Stimulated activated CD4-positive, alpha-beta T cell treated with anti-CD3 and anti-CD28 coated beads, Interleukin-12 subunit alpha, Interleukin-12 subunit beta, amount 100 ng/mL, for 48 hours (primary cell): Measurements from ENCODE around the gene TMPRSS4.

Source experiments
- DNase-seq, 3 donors: peaks; one replicate each; pipeline ENCODE4 v3.0.0-alpha.2; 2020; ENCODE audit warnings: low read depth in 2 of 3, low spot score in 1 of 3

TMPRSS4 gene, protein sequence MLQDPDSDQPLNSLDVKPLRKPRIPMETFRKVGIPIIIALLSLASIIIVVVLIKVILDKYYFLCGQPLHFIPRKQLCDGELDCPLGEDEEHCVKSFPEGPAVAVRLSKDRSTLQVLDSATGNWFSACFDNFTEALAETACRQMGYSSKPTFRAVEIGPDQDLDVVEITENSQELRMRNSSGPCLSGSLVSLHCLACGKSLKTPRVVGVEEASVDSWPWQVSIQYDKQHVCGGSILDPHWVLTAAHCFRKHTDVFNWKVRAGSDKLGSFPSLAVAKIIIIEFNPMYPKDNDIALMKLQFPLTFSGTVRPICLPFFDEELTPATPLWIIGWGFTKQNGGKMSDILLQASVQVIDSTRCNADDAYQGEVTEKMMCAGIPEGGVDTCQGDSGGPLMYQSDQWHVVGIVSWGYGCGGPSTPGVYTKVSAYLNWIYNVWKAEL

GRCh38 chr11:118076754-118077281, at the start of gene TMPRSS4:
Gene TMPRSS4, plus strand, starts transcription at chr11:118077078. Its CDS starts 225 bp downstream, at chr11:118077303.
- no peak for DNase-seq

DNA sequence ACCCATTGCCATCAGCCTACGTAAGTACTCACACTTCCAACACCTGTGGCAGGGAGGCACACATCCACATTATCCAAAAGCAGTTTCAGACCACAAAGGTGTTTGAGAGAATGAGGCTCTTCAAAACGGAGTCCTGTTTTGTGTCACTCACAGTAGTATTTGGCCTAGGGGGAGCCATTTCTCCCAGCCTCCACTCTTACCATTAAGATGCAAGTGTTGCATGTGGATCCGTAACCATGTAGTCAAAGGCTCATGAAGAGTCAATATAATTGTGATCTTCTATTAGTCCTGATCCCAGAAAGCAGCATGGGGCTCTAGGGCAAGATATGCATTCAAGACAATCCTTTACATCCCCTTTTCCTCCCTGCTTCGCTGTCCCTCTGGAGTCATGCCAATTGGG, 49.2 kb upstream of the TMPRSS4 start:
- DNase-seq = no peak

- no peak for DNase-seq
Observed at GRCh38 chr11:118028626-118029025, 48.3 kb upstream of the TMPRSS4 start.

DNA sequence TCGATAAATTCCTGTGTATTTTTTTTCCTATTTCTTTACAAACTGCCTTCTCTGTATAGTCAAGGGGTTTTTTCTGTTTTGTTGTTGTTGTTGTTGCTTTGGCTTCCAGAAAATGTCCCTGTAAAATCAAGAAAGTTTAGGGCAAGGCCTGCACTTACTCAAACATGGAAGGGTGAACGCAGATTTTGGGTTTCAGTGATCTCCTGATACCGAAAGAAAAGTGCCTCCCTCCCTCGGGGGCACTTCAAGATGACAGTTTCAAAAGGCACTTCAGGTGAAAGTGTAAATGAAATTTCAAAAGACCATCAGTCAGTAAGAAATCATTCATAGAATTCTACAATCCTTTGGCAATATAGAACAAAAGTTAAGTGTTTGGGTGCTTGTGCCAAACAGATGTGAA, 43.4 kb upstream of the TMPRSS4 start:
- DNase-seq = no peak

DNA sequence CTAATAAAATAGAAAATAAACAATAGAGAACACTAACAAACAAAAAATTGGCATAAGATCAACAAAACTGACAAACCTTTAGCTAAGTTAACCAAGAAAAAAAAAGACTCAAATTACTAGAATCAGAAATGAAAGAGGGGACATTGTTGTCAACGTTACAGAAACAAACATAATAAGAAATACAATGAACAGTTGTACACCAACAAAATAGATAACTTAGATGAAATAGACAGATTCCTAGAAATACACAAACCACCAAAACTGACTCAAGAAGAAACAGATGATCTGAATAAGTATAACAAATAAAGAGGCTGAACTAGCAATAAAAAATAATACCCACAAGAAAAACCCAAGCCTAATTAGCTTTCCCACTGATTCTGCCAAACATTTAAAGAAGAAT, 34.7 kb upstream of the TMPRSS4 start:
- no peak for DNase-seq

GRCh38 chr11:118042796-118043195, 34.1 kb upstream of the TMPRSS4 start:
- DNase-seq = no peak

DNA sequence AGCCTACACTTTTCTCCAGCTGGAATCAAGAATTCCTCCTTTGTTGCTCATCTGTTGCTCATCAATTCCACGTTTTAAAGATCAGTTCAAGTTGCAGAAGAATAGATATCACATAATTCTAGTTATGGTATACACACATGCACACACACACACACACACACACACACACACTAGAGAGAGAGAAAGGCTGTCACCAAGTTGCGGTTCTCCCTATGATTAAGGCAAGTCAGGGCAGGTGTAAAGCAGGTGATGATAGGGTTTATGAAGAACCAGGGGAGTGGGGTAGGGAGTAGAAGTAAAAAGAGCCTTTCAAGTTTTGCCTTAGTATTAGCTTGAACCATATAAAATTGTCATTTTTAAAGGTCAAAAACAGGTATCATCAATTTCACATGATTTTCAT, 31.7 kb upstream of the TMPRSS4 start:
- no peak for DNase-seq

DNA sequence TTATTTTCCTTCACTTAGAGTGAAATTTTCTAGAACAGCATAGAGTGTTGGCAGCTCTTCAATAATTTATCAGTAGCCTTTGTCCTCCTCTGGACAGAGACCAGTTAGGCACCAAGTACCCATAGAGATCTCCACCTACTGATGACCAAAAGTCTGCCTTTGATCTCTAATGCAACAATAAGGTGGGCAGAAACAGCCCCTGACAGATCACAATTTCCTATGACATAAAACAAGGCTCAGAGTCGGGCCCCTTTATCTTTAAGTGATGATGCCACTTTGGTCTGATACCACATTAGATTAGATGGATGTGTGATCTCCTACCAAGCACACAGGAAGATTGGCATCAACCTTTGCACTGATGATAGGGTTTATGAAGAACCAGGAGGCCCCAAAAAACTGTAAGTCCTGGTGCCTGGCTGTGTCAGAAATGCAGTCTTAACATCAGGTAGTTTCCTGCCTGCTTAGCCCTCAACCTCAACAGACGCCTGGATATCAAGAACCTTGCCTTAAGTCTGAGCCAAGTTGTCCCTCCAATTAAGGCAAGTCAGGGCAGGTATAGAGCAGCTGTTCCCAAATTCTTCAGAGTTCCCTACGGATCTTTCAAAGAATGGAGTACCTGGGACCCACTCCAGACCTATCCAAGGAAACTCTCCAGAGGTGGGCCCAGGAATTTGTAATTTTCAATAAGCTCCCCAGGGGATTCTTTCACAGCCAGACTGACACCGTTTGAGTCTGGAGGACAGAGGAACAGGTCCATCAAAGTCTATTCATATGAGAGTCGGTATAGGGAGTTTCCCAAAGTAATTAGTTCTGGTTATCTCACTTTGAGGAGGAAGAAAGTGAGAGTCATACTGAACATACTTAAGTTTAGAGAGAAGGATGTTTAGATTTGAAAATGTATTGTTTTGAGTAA, 30.6 kb upstream of the TMPRSS4 start:
- no peak for DNase-seq

GRCh38 chr11:118046964-118047700, 29.7 kb upstream of the TMPRSS4 start:
- DNase-seq = no peak

GRCh38 chr11:118047749-118048148, 29.1 kb upstream of the TMPRSS4 start:
- no peak for DNase-seq

DNA sequence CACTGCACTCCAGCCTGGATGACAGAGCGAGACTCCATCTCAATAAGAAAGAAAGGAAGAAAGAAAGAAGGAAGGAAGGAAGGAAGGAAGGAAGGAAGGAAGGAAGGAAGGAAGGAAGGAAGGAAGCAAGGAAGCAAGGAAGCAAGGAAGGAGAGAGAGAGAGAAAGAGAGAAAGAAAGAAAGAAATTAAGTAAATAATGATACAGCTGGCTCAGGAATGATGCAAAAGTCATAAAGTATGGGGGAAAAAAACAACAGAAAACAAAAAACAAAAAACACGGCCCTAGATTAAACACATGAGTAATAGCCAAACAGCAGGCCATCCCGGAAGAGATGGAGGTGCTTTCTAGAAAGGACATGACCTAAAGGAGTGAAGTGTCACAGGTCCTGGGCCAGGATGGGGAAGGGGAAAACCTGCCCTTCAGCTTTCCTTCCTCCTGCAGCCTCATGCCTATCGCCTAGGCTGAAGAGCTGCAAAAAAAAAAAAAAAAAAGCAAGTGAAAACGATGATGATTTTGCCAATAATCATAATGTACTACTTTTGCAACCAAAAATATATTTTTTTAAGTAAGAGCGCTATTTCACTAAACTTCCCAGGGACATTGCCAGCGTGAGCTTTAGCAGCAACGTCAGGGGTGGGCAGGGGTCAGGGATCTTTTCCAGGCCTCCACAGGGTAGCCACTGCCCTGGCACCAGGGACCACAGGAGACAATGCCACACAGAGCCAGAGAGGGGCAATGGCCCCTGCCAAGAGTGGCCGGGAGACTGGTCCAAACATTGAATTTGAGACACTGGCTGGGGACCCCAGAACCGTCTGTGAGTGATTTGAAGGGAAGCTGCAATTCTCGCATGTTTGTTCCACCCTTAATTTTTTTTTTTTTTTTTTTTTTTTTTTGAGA, 28.2 kb upstream of the TMPRSS4 start:
- no peak for DNase-seq

DNA sequence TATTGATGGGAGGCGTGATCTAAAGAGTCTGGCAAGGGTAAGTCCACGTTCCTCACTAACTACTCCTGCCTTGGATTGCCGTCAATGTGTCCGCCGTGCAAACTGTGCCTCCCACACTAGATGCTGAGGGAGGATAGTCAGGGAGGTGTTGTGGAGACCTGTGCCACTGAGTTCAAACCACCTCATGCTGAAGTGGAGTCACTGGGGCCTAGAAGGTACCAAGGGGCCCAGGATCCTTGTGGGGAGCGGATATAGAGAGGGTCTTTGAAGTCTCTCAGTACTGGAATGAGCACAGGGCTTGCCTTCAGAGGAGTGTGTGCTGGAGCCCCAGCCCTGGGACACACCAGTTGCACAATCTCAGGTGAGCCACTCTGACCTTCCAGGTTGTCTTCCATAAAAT, 27.1 kb upstream of the TMPRSS4 start:
- no peak for DNase-seq

DNA sequence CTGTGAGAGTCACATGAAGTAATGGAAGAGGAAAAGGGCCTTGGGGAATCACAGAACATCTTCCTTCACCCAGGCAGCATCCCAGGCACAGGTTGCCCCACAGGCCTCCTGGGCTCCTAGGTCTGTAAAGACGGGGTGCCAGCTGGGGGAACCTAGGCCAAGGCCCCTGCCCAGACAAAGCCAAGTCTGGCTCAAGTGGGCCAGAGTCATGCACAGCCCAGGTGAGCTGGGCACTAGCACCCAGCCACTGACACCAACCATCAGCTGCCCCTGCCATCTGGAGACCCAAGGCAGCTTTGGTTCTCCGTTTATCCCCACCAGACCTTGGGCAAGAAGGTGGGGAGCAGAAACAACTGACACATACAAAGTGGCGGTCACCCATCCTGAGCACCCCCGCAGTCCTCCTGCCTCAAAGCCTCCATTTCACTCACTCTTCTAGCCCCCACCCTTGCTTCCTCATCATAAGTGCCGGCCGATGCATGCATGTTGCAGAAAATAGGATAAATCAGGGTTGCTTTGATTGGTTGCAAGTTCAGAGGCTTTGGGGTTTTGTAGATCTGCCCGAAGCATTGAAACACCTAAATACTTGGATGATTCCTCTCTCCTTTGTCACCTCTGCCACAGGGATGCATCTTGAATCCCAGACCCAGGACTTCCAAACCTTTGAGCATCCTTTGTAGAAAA, 26.5 kb upstream of the TMPRSS4 start:
- DNase-seq = no peak

DNA sequence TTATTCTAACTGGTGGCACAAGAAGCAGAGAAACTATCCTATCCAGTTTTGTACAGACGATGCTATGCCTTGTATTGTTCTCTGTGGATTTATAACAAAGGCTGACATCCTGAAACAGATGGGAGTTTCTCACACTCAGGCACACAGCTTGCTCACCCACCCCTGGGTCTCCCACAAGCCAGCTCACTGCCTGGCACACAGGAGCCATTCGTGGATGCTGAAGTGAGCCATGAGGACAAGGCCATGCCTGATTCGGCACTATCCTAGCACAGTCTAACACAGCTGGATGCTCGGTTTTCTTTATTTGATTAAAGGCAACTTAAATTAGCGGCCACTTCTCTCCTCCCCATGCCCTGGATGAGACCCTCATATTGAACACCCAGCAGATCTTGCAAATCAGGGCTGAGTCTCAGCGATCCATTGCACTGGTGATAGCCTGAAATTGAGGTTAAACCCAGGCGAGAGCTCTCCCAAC, 25.7 kb upstream of the TMPRSS4 start:
- DNase-seq = no peak

- peak in 1 of 3 donors; percentile 44 for DNase-seq
Observed at GRCh38 chr11:118051611-118052461, 25.0 kb upstream of the TMPRSS4 start.

GRCh38 chr11:118052581-118053206, 24.2 kb upstream of the TMPRSS4 start:
- no peak for DNase-seq

DNA sequence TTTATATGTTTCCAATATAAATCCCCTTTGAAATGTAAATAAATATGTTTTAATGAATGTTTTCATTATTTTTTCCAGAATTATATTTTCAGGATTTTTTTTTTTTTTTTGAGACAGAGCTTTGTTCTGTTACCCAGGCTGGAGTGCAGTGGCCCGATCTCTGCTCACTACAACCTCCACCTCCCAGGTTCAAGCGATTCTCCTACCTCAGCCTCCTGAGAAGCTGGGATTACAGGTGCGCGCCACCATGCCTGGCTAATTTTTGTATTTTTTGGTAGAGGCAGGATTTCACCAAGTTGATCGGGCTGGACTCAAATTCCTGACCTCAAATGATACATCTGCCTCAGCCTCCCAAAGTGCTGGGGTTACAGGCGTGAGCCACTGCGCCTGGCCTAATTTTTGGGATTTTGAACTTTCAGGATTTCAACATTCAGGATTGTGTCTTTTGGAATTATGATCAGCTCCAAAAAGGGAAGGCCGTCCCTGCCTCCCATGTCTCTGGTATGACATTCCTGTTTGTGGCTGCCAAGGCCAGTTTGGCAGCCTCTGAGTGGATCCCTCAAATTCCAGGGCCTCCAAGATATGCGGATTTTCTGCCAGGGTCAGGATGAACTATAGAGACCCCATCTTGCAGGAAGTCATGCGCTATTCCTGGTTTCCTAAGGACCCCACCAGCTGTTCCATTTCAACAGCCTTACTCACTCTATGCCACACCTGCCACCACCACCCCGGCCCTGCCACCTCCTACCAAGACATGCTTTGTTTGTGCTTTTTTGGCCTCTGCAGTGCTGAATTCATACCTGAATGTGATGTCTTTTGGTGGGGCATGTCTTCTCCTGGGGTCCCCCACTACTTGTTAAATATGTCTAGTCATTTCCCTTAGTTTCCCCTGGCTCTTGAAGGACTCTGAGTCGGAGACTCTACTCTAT, 21.9 kb upstream of the TMPRSS4 start:
- DNase-seq = no peak
